ENCODE results near the gene CASZ1. TPM values are rescaled to one million over a fixed set of nuclear protein-coding genes. Genes with fewer than 3 reads are reported as not detected.

Gene CASZ1
- total RNA-seq, 2 donors from 2014 or later: 18.4 to 21.5 TPM

DNA sequence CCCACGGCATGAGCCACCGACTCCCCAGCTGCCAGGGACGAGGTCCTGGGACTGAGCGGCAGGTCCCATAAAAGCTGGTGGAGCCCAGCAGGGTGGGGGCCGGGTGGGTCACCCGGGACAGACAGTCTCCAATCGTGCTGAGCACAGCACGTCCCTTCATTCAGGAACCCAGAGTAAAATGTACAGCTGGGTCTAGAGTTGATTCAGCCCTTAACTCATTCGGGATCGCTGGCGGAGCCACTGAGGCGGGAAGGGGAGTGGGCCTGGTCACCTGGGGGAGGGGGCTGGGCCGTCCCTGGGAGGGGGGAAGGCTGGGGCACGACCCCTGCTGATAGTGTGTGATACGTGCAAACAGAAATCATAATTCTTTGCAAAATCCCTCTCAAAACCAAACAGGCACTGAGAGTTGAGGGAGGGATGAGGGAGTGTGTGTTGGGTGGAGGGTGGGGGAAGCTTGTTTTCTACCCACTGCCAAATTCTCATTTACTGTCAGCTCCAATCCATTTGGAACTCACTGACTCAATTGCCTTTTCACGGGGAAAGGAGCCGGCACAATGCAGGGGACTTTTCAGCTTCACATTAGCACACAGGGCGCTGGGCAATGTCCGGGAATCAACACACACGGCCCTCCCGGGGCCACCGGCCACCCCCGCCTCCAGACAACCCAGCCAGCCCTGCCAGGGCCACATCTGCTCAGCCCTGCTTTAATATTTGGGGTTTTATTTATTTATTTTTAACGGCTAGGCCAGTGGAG lies 13.8 kb downstream of the CASZ1 start:
- intact Hi-C loops (cut with DNase I): loop anchor here in 1 of 2 donors (10.0 kb wide), 1 partner anchor 268 kb away; no protein-coding TSS in a partner anchor
- DNase-seq (ENCODE audit: low spot score): no peak

GRCh38 chr1:10781137-10781536 lies 15.3 kb downstream of the CASZ1 start:
- intact Hi-C loops (cut with DNase I): loop anchor here in 1 of 2 donors (10.0 kb wide), 1 partner anchor 266 kb away; no protein-coding TSS in a partner anchor
- no peak for DNase-seq (ENCODE audit: low spot score)

GRCh38 chr1:10779841-10780240 lies 16.6 kb downstream of the CASZ1 start:
- intact Hi-C loops (cut with DNase I): loop anchor here in 1 of 2 donors (10.0 kb wide), 1 partner anchor 265 kb away; no protein-coding TSS in a partner anchor
- DNase-seq (ENCODE audit: low spot score): no peak

DNA sequence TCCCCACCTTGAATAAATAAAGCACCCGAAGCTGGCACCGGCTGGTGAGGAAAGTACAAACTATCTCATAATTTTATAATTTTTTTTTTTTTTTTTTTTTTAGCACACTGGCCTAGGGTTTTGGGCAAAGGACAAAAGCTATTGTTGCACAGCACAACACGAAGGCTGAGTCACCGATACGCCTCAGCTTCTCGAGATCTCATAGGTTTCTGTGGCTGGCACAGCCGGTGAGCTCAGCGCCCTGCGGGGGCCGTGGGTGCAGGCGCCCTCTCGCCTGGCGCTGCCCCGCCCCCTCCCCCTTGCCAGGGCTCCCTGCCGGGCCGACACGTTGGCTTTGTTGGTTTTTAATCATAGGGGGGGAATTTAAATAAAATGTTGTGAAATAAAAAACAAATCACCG lies 17.2 kb downstream of the CASZ1 start:
- intact Hi-C loops (cut with DNase I): no loop called here
- no peak for DNase-seq (ENCODE audit: low spot score)

- intact Hi-C loops (cut with DNase I): no loop called here
Observed at GRCh38 chr1:10778640-10779039, 17.8 kb downstream of the CASZ1 start.

DNA sequence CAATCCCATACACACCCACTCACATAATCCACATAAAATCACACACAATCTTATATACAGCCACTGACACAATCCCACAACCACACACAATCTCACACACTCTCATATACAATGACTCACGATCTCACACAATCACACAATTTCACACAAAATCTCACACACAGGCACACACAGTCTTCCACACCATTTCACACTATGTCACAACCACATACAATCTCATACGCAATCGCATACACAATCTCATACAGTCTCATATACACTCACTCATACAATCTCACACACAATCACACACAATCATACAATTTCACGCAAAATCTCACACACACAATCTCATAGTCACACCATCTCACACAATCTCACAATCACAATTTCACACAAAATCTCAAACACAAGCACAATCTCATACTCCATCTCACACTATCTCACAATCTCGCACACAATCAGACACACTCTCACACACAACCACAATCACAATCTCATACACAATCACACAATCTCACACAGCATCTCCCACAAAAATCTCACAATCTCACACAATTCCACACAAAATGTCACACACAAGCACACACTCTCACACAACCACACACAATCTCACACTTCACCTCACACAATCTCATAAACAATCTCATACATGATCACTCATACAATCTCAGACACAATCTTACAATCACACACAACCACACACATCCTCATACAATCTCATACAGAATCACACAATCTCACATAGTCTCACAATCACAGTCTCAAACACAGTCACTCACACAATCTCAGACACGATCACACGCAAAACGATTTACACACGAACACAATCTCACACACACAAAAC lies 18.5 kb downstream of the CASZ1 start:
- intact Hi-C loops (cut with DNase I): no loop called here
- DNase-seq (ENCODE audit: low spot score): no peak

More at GRCh38 chr1:10778640-10779039, 17.8 kb downstream of the CASZ1 start:
- no peak for DNase-seq (ENCODE audit: low spot score)

DNA sequence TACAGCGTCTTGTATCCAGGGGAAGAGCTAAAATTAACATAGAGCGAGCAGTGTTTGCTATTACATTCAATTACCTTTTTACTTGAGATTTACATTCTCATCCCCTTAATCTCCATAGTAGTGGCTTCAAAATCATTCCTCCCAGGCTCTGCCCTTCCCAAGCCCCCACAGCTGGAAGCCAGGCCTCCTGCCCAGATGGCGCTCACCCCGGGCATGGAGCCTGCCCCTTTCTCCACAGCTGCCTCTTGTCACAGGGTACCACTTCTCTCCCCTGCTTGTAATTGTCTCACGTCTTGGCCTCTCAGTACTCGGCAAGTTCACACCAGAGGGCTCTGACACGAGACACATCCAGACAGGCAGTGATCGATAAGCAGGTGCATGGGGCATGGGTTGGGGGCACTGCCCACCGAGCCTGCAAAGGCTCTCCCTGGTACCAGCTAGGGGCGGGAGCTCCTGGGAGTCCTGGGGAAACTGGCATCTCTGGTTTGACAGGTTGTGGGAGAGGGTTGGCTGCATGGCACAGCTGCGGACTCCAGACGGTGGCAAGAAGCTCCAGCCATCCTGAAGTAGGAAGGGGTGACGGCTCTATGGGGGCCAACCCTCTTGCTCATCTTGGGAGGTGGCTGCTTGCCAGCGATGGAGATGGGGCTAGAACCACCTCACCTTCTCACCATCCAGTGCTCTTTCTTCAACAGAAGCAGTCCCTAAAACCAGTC lies 20.1 kb downstream of the CASZ1 start:
- intact Hi-C loops (cut with DNase I): no loop called here
- no peak for DNase-seq (ENCODE audit: low spot score)

DNA sequence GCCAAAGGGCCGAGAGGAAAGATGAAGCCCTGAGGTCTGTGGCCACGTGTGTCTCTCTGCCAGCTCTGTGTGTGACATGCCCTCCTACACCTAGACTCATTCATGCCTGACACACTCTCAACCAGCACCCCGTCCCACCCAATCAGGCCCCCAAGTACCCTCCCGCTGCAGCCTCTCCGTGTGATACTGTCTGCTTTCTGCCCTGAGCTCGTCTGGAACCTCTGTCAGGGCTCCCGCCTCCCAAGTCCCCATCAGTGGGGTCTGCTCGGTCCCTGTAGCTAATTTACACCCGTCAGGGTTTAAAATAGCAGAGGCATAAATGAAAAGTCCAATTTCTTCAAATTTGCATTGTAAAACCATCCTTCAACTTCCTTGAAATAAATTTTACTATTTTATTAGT lies 20.7 kb downstream of the CASZ1 start:
- DNase-seq (ENCODE audit: low spot score): no peak
- intact Hi-C loops (cut with DNase I): no loop called here

- intact Hi-C loops (cut with DNase I): no loop called here
- DNase-seq (ENCODE audit: low spot score): no peak
Observed at GRCh38 chr1:10774615-10775310, 21.7 kb downstream of the CASZ1 start.

- no peak for DNase-seq (ENCODE audit: low spot score)
- intact Hi-C loops (cut with DNase I): no loop called here
Observed at GRCh38 chr1:10773851-10774614, 22.4 kb downstream of the CASZ1 start.

- DNase-seq (ENCODE audit: low spot score): no peak
- intact Hi-C loops (cut with DNase I): no loop called here
Observed at GRCh38 chr1:10773376-10773775, 23.1 kb downstream of the CASZ1 start.

- no peak for DNase-seq (ENCODE audit: low spot score)
Observed at GRCh38 chr1:10772711-10773110, 23.7 kb downstream of the CASZ1 start.

GRCh38 chr1:10771789-10772188 lies 24.7 kb downstream of the CASZ1 start:
- intact Hi-C loops (cut with DNase I): no loop called here
- DNase-seq (ENCODE audit: low spot score): no peak

More at GRCh38 chr1:10772711-10773110, 23.7 kb downstream of the CASZ1 start:
- intact Hi-C loops (cut with DNase I): no loop called here

GRCh38 chr1:10768552-10768951 lies 27.9 kb downstream of the CASZ1 start:
- DNase-seq (ENCODE audit: low spot score): no peak
- intact Hi-C loops (cut with DNase I): loop anchor here in 1 of 2 donors (1.0 kb wide), 1 partner anchor 44 kb away; no protein-coding TSS in a partner anchor

GRCh38 chr1:10767282-10767681 lies 29.2 kb downstream of the CASZ1 start:
- intact Hi-C loops (cut with DNase I): no loop called here
- no peak for DNase-seq (ENCODE audit: low spot score)

- no peak for DNase-seq (ENCODE audit: low spot score)
- intact Hi-C loops (cut with DNase I): no loop called here
Observed at GRCh38 chr1:10765734-10766478, 30.5 kb downstream of the CASZ1 start.

- no peak for DNase-seq (ENCODE audit: low spot score)
- intact Hi-C loops (cut with DNase I): no loop called here
Observed at GRCh38 chr1:10765304-10765703, 31.1 kb downstream of the CASZ1 start.

All from posterior vena cava (tissue), 2 donors.